Esophagus squamous epithelium (tissue), 5 donors: Measurements from ENCODE around the gene NHLH1. TPM values are rescaled to one million over a fixed set of nuclear protein-coding genes. Genes with fewer than 3 reads are reported as not detected.
"Not testable (repeated sequence)": the region's sequence is repeated elsewhere in the genome, so short reads cannot be mapped to it uniquely, and the experiment has no call there.

Source experiments
- DNase-seq: peaks from one replicate; lab custom pipeline; 2025; lab: John Stamatoyannopoulos, UW
- H3K27ac ChIP-seq, 4 donors: fragments of 200-600 bp; sonication (generic); one replicate each; pipeline ENCODE4 v1.5.1; 2016 to 2019; ENCODE audit warnings: mild to moderate bottlenecking in 1 of 4
- H3K27me3 ChIP-seq, 4 donors: fragments of 200-600 bp; sonication (generic); 1 replicate in 3 of 4; 2 replicates in 1 of 4; pipeline versions ENCODE4 v1.5.1 to v1.6.0; 2017 to 2021; ENCODE audit warnings: antibody characterized with exemption in 1 of 4
- H3K36me3 ChIP-seq, 3 donors: fragments of 200-600 bp; sonication (generic); one replicate each; pipeline ENCODE4 v1.5.1; 2016 to 2019
- H3K4me1 ChIP-seq, 3 donors: fragments of 200-600 bp; sonication (generic); one replicate each; pipeline ENCODE4 v1.5.1; 2017 to 2019
- H3K4me3 ChIP-seq, 4 donors: fragments of 200-600 bp; sonication (generic); 1 replicate in 3 of 4; 2 replicates in 1 of 4; pipeline ENCODE4 v1.5.1; 2016 to 2019; ENCODE audit warnings: mild to moderate bottlenecking in 2 of 4, moderate library complexity in 1 of 4
- H3K9me3 ChIP-seq, 3 donors: fragments of 200-600 bp; sonication (generic); one replicate each; pipeline ENCODE4 v1.5.1; 2016 to 2019
- CTCF ChIP-seq, 6 experiments: fragments of 450-650 bp in 4 of 6; fragments of 200-600 bp in 2 of 6; sonication (generic) in 2 of 6; IDR thresholded peaks; one replicate each; pipeline ENCODE4 v1.5.1; 2016 to 2019; ENCODE audit warnings: antibody characterized with exemption in 6 of 6, mild to moderate bottlenecking in 4 of 6, moderate library complexity in 4 of 6
- POLR2A ChIP-seq, 4 donors: fragments of 450-650 bp; IDR thresholded peaks; one replicate each; pipeline ENCODE4 v1.6.1; 2017; ENCODE audit warnings: antibody characterized with exemption in 4 of 4, mild to moderate bottlenecking in 4 of 4, moderate library complexity in 3 of 4
- WGBS, 2 donors: methylation state at CpG; one replicate each; pipeline ENCODE4 v1.1.5; 2018; 5-methylcytosine and 5-hydroxymethylcytosine counted together
- intact Hi-C: fragments of 100-400 bp; cut with DNase I; formaldehyde crosslinking; loops from one replicate; pipeline ENCODE4 v1.15.0; 2022
- total RNA-seq, 4 donors: library from RNA; depleted of rRNA; stranded (reverse); fragments of >200 nt; gene quantifications; one replicate each; pipeline ENCODE4 v1.1.0, GENCODE V29; 2016
- donor health status: DM: yes; HTN: yes; CAD: no.

The NHLH1 gene
- total RNA-seq, 4 donors from 2014 or later: 0.19 TPM; not detected in 3

GRCh38 chr1:160377585-160378206 lies 10.8 kb downstream of the NHLH1 start:
- WGBS, 2 donors: 62 to 76% methylated on average over 6 to 7 of the region's 7 CpGs
- Histone ChIP-seq H3K36me3 (no peaks in the 10 kb centered on the region), H3K27me3 (no peaks in the 10 kb centered on the region), H3K4me3 (no peak overlapping the region), H3K9me3 (no peaks in the 10 kb centered on the region), H3K27ac (no peak overlapping the region), H3K4me1 (peaks cover 0 to 25% (median 3%) of the 10 kb centered on the region in 3 donors)
- no peak for DNase-seq
- TF ChIP-seq POLR2A (IDR thresholded peaks at IDR 0.05) (no peak), CTCF (IDR thresholded peaks at IDR 0.05) (no peak)
- intact Hi-C loops: no loop called here

GRCh38 chr1:160384812-160385211 lies 17.9 kb downstream of the NHLH1 start:
- H3K36me3 ChIP-seq, H3K27me3 ChIP-seq, H3K9me3 ChIP-seq, H3K4me1 ChIP-seq, intact Hi-C loops, DNase-seq, H3K27ac ChIP-seq, H3K4me3 ChIP-seq: not testable (repeated sequence)
- WGBS, 2 donors: 93 to 97% methylated on average over 2 of the region's 2 CpGs

GRCh38 chr1:160388406-160388805 lies 21.5 kb downstream of the NHLH1 start:
- intact Hi-C loops, H3K27ac ChIP-seq, H3K27me3 ChIP-seq, H3K9me3 ChIP-seq, H3K36me3 ChIP-seq, DNase-seq, H3K4me1 ChIP-seq, H3K4me3 ChIP-seq: not testable (repeated sequence)
- WGBS, 2 donors: 70 to 74% methylated on average over 4 of the region's 4 CpGs

GRCh38 chr1:160394673-160395072 lies 27.8 kb downstream of the NHLH1 start:
- Histone ChIP-seq H3K36me3 (peaks cover 0 to 7% (median 0%) of the 10 kb centered on the region in 3 donors), H3K9me3 (no peaks in the 10 kb centered on the region), H3K27me3 (no peaks in the 10 kb centered on the region), H3K4me3 (no peak overlapping the region), H3K27ac (no peak overlapping the region), H3K4me1 (peaks cover 4 to 13% (median 6%) of the 10 kb centered on the region in 3 donors)
- intact Hi-C loops: no loop called here
- no peak for DNase-seq
- WGBS, 2 donors: 92 to 93% methylated on average over 8 of the region's 8 CpGs
- TF ChIP-seq CTCF (IDR thresholded peaks at IDR 0.05) (no peak), POLR2A (IDR thresholded peaks at IDR 0.05) (no peak)

- H3K9me3 ChIP-seq: no peaks in the 10 kb centered on the region
- WGBS, 2 donors: 71 to 80% methylated on average over 1 of the region's 1 CpG
- DNase-seq: no peak
- H3K4me3 ChIP-seq: no peak overlapping the region
- H3K27ac ChIP-seq: no peak overlapping the region
- H3K4me1 ChIP-seq: peaks cover 5 to 43% (median 17%) of the 10 kb centered on the region in 3 donors
- TF ChIP-seq CTCF (IDR thresholded peaks at IDR 0.05) (no peak), POLR2A (IDR thresholded peaks at IDR 0.05) (no peak)
- H3K36me3 ChIP-seq: no peaks in the 10 kb centered on the region
- intact Hi-C loops: no loop called here
- peaks cover 0 to 17% (median 0%) of the 10 kb centered on the region in 4 donors for H3K27me3 ChIP-seq
Observed at GRCh38 chr1:160397651-160398050, 30.8 kb downstream of the NHLH1 start.

GRCh38 chr1:160398823-160399222 lies 32.0 kb downstream of the NHLH1 start:
- no peaks in the 10 kb centered on the region for H3K9me3 ChIP-seq
- peaks cover 0 to 17% (median 0%) of the 10 kb centered on the region in 4 donors for H3K27me3 ChIP-seq
- no peak for DNase-seq
- H3K27ac ChIP-seq: peak overlapping the region in 2 of 4 donors; percentile 33 to 86
- no peaks in the 10 kb centered on the region for H3K36me3 ChIP-seq
- H3K4me3 ChIP-seq: no peak overlapping the region
- peaks cover 5 to 54% (median 29%) of the 10 kb centered on the region in 3 donors for H3K4me1 ChIP-seq
- TF ChIP-seq POLR2A (IDR thresholded peaks at IDR 0.05) (no peak), CTCF (IDR thresholded peaks at IDR 0.05) (no peak)
- 45 to 63% methylated on average over 2 to 4 of the region's 4 CpGs for whole genome bisulfite sequencing, 2 donors
- intact Hi-C loops: no loop called here
